Tibial nerve (tissue), 4 donors: Measurements from ENCODE around the gene AUTS2. TPM values are rescaled to one million over a fixed set of nuclear protein-coding genes. Genes with fewer than 3 reads are reported as not detected.
A peak's percentile ranks its signal among the peaks of the same experiment; 100 is the strongest.

Experiments
- DNase-seq, 2 donors: peaks; one replicate each; pipeline ENCODE4 v3.0.0-alpha.2; 2019; ENCODE audit warnings: low spot score in 2 of 2
- H3K27ac ChIP-seq, 4 donors: fragments of 200-600 bp; sonication (generic) in 3 of 4; one replicate each; pipeline ENCODE4 v1.5.1; 2017 to 2019; ENCODE audit warnings: mild to moderate bottlenecking in 1 of 4
- H3K27me3 ChIP-seq, 2 donors: fragments of 200-600 bp; sonication (generic) in 1 of 2; one replicate each; pipeline versions ENCODE4 v1.5.1 to v1.6.0; 2017 to 2019
- H3K36me3 ChIP-seq, 3 donors: fragments of 200-600 bp; sonication (generic); one replicate each; pipeline ENCODE4 v1.5.1; 2018 to 2019
- H3K4me1 ChIP-seq, 4 donors: fragments of 200-600 bp; sonication (generic) in 3 of 4; one replicate each; pipeline ENCODE4 v1.5.1; 2017 to 2019
- H3K4me3 ChIP-seq, 4 donors: fragments of 200-600 bp; sonication (generic) in 3 of 4; one replicate each; pipeline ENCODE4 v1.5.1; 2017 to 2019; ENCODE audit warnings: mild to moderate bottlenecking in 1 of 4, moderate library complexity in 1 of 4
- H3K9me3 ChIP-seq, 4 donors: fragments of 200-600 bp; sonication (generic) in 3 of 4; one replicate each; pipeline ENCODE4 v1.5.1; 2017 to 2019
- EP300 ChIP-seq, 2 donors: sonication (generic); formaldehyde crosslinking; IDR thresholded peaks; one replicate each; pipeline ENCODE4 v1.6.1; 2017; ENCODE audit warnings: antibody characterized with exemption in 2 of 2, mild to moderate bottlenecking in 1 of 2
- POLR2A ChIP-seq, 2 donors: fragments of 450-650 bp; IDR thresholded peaks; one replicate each; pipeline ENCODE4 v1.6.1; 2017; ENCODE audit warnings: antibody characterized with exemption in 2 of 2, mild to moderate bottlenecking in 2 of 2, moderate library complexity in 2 of 2
- WGBS, 2 donors: methylation state at CpG; one replicate each; pipeline ENCODE4 v1.1.5; 2018; 5-methylcytosine and 5-hydroxymethylcytosine counted together
- total RNA-seq, 4 donors: library from RNA; depleted of rRNA; stranded (reverse); fragments of >200 nt; gene quantifications; one replicate each; pipeline ENCODE4 v1.1.0, GENCODE V29; 2016
- TF ChIP-seq, protein P1 (sequence below), 5 experiments: fragments of 200-600 bp in 3 of 5; fragments of 450-650 bp in 2 of 5; sonication (generic) in 3 of 5; IDR thresholded peaks; one replicate each; pipeline ENCODE4 v1.5.1; 2016 to 2019; ENCODE audit warnings: antibody characterized with exemption in 5 of 5, mild to moderate bottlenecking in 3 of 5, moderate library complexity in 2 of 5

The AUTS2 gene
- total RNA-seq, 4 donors from 2014 or later: 56.6 to 87.9 (median 71.6) TPM

DNA sequence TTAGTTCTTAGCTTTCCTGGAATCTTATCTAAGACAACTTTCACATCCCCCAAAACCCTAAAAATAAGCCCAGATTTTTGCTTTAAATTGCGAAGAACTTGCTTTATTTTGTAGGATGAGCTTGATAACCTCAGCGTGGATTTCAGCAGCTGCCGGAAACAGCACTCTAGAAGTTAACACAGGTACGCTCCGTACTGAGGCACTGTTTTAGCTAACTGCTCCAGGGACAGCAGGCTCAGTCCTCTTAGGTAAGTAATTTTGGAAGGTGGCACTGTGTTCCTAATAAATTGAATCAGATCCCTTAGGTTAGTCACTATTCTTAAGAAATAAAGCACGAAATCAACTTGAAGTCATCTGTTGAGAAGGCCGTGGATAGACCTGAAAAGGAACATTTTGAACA is 2.2 kb upstream of the AUTS2 start:
- Histone ChIP-seq H3K36me3 (no peaks in the 10 kb centered on the region), H3K9me3 (peaks cover 0 to 9% (median 0%) of the 10 kb centered on the region in 4 donors), H3K4me3 (no peak overlapping the region), H3K27ac (peak overlapping the region in 2 of 4 donors; percentile 96 to 97), H3K4me1 (peaks cover 0 to 23% (median 15%) of the 10 kb centered on the region in 4 donors), H3K27me3 (no peaks in the 10 kb centered on the region)
- DNase-seq: no peak
- no peak for TF ChIP-seq POLR2A (IDR thresholded peaks at IDR 0.05)
- TF ChIP-seq, protein P1, sequence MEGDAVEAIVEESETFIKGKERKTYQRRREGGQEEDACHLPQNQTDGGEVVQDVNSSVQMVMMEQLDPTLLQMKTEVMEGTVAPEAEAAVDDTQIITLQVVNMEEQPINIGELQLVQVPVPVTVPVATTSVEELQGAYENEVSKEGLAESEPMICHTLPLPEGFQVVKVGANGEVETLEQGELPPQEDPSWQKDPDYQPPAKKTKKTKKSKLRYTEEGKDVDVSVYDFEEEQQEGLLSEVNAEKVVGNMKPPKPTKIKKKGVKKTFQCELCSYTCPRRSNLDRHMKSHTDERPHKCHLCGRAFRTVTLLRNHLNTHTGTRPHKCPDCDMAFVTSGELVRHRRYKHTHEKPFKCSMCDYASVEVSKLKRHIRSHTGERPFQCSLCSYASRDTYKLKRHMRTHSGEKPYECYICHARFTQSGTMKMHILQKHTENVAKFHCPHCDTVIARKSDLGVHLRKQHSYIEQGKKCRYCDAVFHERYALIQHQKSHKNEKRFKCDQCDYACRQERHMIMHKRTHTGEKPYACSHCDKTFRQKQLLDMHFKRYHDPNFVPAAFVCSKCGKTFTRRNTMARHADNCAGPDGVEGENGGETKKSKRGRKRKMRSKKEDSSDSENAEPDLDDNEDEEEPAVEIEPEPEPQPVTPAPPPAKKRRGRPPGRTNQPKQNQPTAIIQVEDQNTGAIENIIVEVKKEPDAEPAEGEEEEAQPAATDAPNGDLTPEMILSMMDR (IDR thresholded peaks at IDR 0.05): no peak
- no peak for TF ChIP-seq EP300 (IDR thresholded peaks at IDR 0.05)
- WGBS, 2 donors: 82 to 87% methylated on average over 7 of the region's 7 CpGs

DNA sequence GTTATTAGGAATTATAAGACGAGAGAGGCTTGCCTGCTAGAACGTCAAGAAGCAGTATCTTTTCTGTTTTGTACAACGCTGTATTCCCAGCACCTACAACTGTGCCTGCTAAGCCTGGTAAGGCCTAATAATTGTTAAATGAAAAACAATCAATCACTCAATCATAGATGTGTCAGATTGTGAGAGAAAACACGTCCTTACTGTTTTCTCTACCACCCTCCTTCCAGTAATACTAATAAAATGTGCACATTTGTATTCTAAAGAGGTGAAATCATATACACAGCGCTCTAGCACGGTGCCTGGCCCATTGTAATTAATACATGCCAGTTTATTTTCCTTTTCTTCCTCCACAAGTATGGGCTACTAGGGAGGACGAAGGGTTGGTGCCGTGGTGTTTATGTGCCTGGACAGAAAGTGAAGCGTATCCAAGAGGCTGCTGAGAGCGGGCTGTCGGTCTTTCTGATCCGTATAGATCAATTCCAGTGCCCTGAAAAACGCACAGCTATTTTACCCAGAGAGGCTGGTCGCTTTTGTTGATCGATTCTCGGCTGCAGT is 1.5 kb upstream of the AUTS2 start:
- Histone ChIP-seq H3K27me3 (no peaks in the 10 kb centered on the region), H3K4me3 (peak overlapping the region; percentile 57 to 89 (median 72)), H3K36me3 (no peaks in the 10 kb centered on the region), H3K27ac (peak overlapping the region; percentile 78 to 97 (median 91)), H3K9me3 (peaks cover 0 to 1% (median 0%) of the 10 kb centered on the region in 4 donors), H3K4me1 (peaks cover 0 to 30% (median 16%) of the 10 kb centered on the region in 4 donors)
- peak in 1 of 2 donors; percentile 16 for DNase-seq
- TF ChIP-seq EP300 (IDR thresholded peaks at IDR 0.05) (no peak), POLR2A (IDR thresholded peaks at IDR 0.05) (no peak)
- TF ChIP-seq, protein P1 (IDR thresholded peaks at IDR 0.05): no peak
- WGBS, 2 donors: 16 to 18% methylated on average over 16 of the region's 16 CpGs

- Histone ChIP-seq H3K27ac (peak overlapping the region; percentile 78 to 97 (median 91)), H3K27me3 (no peaks in the 10 kb centered on the region), H3K4me1 (peaks cover 0 to 30% (median 16%) of the 10 kb centered on the region in 4 donors), H3K36me3 (no peaks in the 10 kb centered on the region), H3K9me3 (no peaks in the 10 kb centered on the region), H3K4me3 (peak overlapping the region; percentile 57 to 89 (median 72))
- TF ChIP-seq, protein P1 (IDR thresholded peaks at IDR 0.05): peak in 1 of 5 experiments; percentile 5
- peak in 1 of 2 donors; percentile 11 for TF ChIP-seq EP300 (IDR thresholded peaks at IDR 0.05)
- TF ChIP-seq POLR2A (IDR thresholded peaks at IDR 0.05): no peak
- 1 to 2% methylated on average over 41 to 73 of the region's 78 CpGs for WGBS, 2 donors
- peak; percentile 14 to 35 for DNase-seq
Observed at GRCh38 chr7:69597278-69598076, 798 bp upstream of the AUTS2 start.

- TF ChIP-seq POLR2A (IDR thresholded peaks at IDR 0.05): peak; percentile 18 to 47
- TF ChIP-seq, protein P1 (IDR thresholded peaks at IDR 0.05): peak in 1 of 5 experiments; percentile 7
- TF ChIP-seq EP300 (IDR thresholded peaks at IDR 0.05): peak in 1 of 2 donors; percentile 13
- H3K27ac ChIP-seq: peak overlapping the region; percentile 68 to 97 (median 88)
- peaks cover 0 to 38% (median 20%) of the 10 kb centered on the region in 4 donors for H3K4me1 ChIP-seq
- no peaks in the 10 kb centered on the region for H3K36me3 ChIP-seq
- H3K4me3 ChIP-seq: peak overlapping the region; percentile 57 to 98 (median 72)
- DNase-seq: peak in 1 of 2 donors; percentile 26
- H3K27me3 ChIP-seq: no peaks in the 10 kb centered on the region
- no peaks in the 10 kb centered on the region for H3K9me3 ChIP-seq
- WGBS, 2 donors: 0% methylated on average over 50 to 69 of the region's 70 CpGs
Observed at GRCh38 chr7:69598487-69599285, 411 bp downstream of the AUTS2 start.
